22Rv1 (cell line): Measurements from ENCODE around the gene NFATC4.

ENCODE experiments used
- CTCF ChIP-seq: fragments of 450-650 bp; IDR thresholded peaks from 2 replicates; pipeline ENCODE4 v1.5.1; 2017; ENCODE audit warnings: mild to moderate bottlenecking
- ZFX ChIP-seq: fragments of 450-650 bp; IDR thresholded peaks from 2 replicates; pipeline ENCODE4 v1.6.1; 2017; ENCODE audit warnings: antibody characterized with exemption, borderline replicate concordance

- TF ChIP-seq CTCF (no peak), ZFX (no peak)
These were observed 59.8 kb downstream of the NFATC4 start for GRCh38 chr14:24427537-24428508.
